ENCODE data around the gene PRPF38A.

DNA sequence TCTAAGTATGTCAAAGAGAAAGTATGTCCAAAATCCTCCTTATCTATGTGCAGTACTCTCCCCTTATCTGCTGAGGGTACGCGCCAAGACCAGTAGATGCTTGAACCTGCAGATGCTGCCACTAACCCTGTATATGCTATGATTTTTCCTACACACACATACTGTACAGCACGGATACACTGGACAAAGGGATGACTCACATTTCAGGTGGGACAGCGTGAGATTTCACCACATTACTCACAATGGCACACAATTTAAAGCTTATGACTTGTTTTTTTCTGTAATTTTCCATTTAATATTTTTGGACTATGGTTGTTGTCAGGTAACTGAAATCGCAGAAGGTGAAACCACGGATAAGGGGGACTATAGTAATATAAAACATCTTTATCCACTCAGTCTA lies 4.3 kb upstream of the PRPF38A start:
- TF ChIP-seq, protein P1, sequence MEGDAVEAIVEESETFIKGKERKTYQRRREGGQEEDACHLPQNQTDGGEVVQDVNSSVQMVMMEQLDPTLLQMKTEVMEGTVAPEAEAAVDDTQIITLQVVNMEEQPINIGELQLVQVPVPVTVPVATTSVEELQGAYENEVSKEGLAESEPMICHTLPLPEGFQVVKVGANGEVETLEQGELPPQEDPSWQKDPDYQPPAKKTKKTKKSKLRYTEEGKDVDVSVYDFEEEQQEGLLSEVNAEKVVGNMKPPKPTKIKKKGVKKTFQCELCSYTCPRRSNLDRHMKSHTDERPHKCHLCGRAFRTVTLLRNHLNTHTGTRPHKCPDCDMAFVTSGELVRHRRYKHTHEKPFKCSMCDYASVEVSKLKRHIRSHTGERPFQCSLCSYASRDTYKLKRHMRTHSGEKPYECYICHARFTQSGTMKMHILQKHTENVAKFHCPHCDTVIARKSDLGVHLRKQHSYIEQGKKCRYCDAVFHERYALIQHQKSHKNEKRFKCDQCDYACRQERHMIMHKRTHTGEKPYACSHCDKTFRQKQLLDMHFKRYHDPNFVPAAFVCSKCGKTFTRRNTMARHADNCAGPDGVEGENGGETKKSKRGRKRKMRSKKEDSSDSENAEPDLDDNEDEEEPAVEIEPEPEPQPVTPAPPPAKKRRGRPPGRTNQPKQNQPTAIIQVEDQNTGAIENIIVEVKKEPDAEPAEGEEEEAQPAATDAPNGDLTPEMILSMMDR (IDR thresholded peaks at IDR 0.05; ENCODE audit: low read depth, low read length): no peak
- TF ChIP-seq POLR2A (IDR thresholded peaks at IDR 0.05; ENCODE audit: extremely low read depth, insufficient read length) (no peak), MYC (IDR thresholded peaks at IDR 0.05; ENCODE audit: low read depth, low read length) (no peak)
- TF ChIP-seq, protein P2, sequence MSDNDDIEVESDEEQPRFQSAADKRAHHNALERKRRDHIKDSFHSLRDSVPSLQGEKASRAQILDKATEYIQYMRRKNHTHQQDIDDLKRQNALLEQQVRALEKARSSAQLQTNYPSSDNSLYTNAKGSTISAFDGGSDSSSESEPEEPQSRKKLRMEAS (IDR thresholded peaks at IDR 0.05; ENCODE audit: low read depth, low read length): no peak

Data from NB4 (cell line).